Spleen (tissue), 7 donors: Measurements from ENCODE around the gene DPYSL5.

Source experiments
- CTCF ChIP-seq, 11 experiments: fragments of 200-600 bp in 7 of 11; fragments of 450-650 bp in 4 of 11; sonication (generic) in 4 of 11; IDR thresholded peaks in 8 of 11; conservative IDR thresholded peaks in 3 of 11; 1 replicate in 7 of 11; 2 replicates in 4 of 11; pipeline versions ENCODE4 v1.4.0 to v1.8.0; 2016 to 2021; ENCODE audit warnings: antibody characterized with exemption in 11 of 11, inconsistent platforms in 4 of 11, mild to moderate bottlenecking in 1 of 11
- POLR2A ChIP-seq, 3 donors: fragments of 450-650 bp; IDR thresholded peaks; one replicate each; pipeline ENCODE4 v1.5.1; 2017; ENCODE audit warnings: antibody characterized with exemption in 3 of 3, mild to moderate bottlenecking in 1 of 3
- POLR2AphosphoS5 ChIP-seq, 3 donors: sonication (generic); formaldehyde crosslinking; IDR thresholded peaks; one replicate each; pipeline ENCODE4 v1.5.1; 2017; ENCODE audit warnings: antibody characterized with exemption in 3 of 3
- donor health status: DM: no; HTN: no; CAD: no; lungs with moderate emphysema.
- donor health status: DM: no; HTN: no; CAD: no.
- donor health status: DM: no; HTN: no; CAD: no.

DNA sequence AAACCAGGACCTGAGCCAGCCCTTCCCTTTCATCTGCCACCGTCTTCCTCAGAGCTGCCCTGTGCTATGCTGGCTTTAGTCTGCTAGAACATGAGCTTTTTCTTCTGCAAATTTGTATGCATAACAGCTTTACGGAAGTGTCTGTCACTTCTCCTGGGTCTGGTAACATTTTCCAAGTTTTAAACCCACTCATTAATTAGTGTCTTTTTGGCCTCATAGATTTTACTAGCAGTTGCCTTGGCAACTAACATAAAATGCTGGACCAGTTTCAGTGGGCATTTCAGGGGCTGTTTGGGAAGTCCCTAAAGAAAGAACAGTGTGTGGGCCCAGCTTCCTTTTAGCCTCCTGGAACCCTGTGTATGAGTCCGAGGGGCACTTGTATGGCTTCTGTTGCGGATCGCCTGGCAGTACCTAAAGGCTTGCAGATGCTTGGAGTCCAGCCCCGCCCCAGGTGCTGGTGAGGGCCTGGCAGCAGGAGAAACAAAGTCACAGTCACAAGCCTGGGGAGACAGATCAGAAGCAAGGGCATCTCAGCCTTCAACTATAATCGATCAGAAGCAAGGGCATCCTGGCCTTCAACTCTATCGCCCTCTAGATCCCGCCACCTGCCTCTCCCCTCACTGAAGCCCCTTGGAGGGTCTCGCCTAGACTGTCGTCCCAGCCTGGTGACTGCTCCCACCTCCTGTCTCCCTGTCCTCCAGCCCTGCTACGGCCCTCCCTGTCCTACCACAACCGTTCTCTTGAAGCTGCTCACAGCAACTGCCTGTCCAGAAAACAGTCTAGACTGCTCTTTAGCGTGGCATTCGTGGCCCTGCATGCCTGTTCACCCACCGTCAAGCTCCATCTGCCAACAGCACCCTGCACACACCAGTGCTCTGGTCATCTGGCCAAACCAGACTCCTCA, 85.8 kb downstream of the DPYSL5 start:
- TF ChIP-seq CTCF (IDR thresholded peaks at IDR 0.05 in 8 of 11, conservative IDR thresholded peaks at IDR 0.05 in 3 of 11) (no peak), POLR2A (IDR thresholded peaks at IDR 0.05) (no peak), POLR2AphosphoS5 (IDR thresholded peaks at IDR 0.05) (no peak)
